A673 (cell line): ENCODE results near the gene CAP1. TPM values are rescaled to one million over a fixed set of nuclear protein-coding genes. Genes with fewer than 3 reads are reported as not detected.
A peak's percentile ranks its signal among the peaks of the same experiment; 100 is the strongest.

Source experiments
- BruUV-seq: library from RNA; stranded (reverse); fragments of 400-500 nt; replicated peaks from 2 replicates; lab custom pipeline; 2021; lab: Mats Ljungman, UMichigan
- CTCF ChIA-PET: fragments of 300-600 bp; sonication (Branson Sonifier 250); formaldehyde crosslinking; loops from one replicate; lab custom pipeline; 2022; ENCODE audit warnings: antibody characterized with exemption; lab: Charles Lee
- POLR2A ChIA-PET: fragments of 300-600 bp; sonication (Branson Sonifier 250); formaldehyde crosslinking; loops from one replicate; lab custom pipeline; 2022; ENCODE audit warnings: antibody characterized with exemption; ENCODE audit not compliant: low non-redundant PET; lab: Charles Lee
- DNase-seq: peaks from one replicate; pipeline ENCODE4 v3.0.0-alpha.2; 2015; ENCODE audit warnings: low spot score
- H3K27ac ChIP-seq: fragments of 200-600 bp; sonication (generic); 2 replicates; pipeline ENCODE4 v1.5.1; 2016; ENCODE audit warnings: mixed run types, low read depth, mild to moderate bottlenecking, mixed read lengths, antibody characterized with exemption, low read length; ENCODE audit not compliant: poor library complexity, severe bottlenecking
- H3K27me3 ChIP-seq: fragments of 200-600 bp; sonication (generic); replicated peaks from 2 replicates; pipeline ENCODE4 v1.6.1; 2017; ENCODE audit warnings: mixed run types, low read depth, mild to moderate bottlenecking, mixed read lengths, antibody characterized with exemption, low read length; ENCODE audit not compliant: insufficient read depth, poor library complexity
- H3K36me3 ChIP-seq: fragments of 200-600 bp; sonication (generic); 2 replicates; pipeline ENCODE4 v1.6.1; 2016; ENCODE audit warnings: mixed run types, mild to moderate bottlenecking, mixed read lengths, antibody characterized with exemption, low read length; ENCODE audit not compliant: insufficient read depth, poor library complexity, severe bottlenecking
- H3K4me1 ChIP-seq: fragments of 200-600 bp; sonication (generic); 2 replicates; pipeline ENCODE4 v1.6.1; 2017; ENCODE audit warnings: mixed run types, mild to moderate bottlenecking, mixed read lengths, antibody characterized with exemption, low read length; ENCODE audit not compliant: insufficient read depth, poor library complexity, severe bottlenecking
- H3K4me3 ChIP-seq: fragments of 200-600 bp; sonication (generic); 2 replicates; pipeline ENCODE4 v1.5.1; 2016; ENCODE audit warnings: low read depth, mixed run types, mild to moderate bottlenecking, mixed read lengths, low read length; ENCODE audit not compliant: poor library complexity, severe bottlenecking
- H3K9me3 ChIP-seq: fragments of 200-600 bp; sonication (generic); 2 replicates; pipeline ENCODE4 v1.6.1; 2016; ENCODE audit warnings: mixed run types, low read depth, mild to moderate bottlenecking, mixed read lengths, antibody characterized with exemption, low read length; ENCODE audit not compliant: poor library complexity, severe bottlenecking
- EZH2 ChIP-seq: fragments of 200-600 bp; sonication (generic); IDR thresholded peaks from 2 replicates; pipeline ENCODE4 v1.6.1; 2017; ENCODE audit warnings: borderline replicate concordance, low read depth, mild to moderate bottlenecking, mixed read lengths, antibody characterized with exemption, low read length; ENCODE audit not compliant: poor library complexity, severe bottlenecking
- intact Hi-C: fragments of 100-400 bp; cut with micrococcal nuclease; formaldehyde crosslinking; loops from one replicate; pipeline ENCODE4 v1.10.0; 2022; ENCODE audit not compliant: unreplicated experiment
- total RNA-seq: library from RNA; stranded (reverse); gene quantifications from 2 replicates; pipeline ENCODE4 v1.2.3, GENCODE V29; 2021
- TF ChIP-seq, protein P1 (sequence below): fragments of 300-800, 200-600 bp; sonication (generic); conservative IDR thresholded peaks from 2 replicates; pipeline ENCODE4 v1.5.1; 2017; ENCODE audit warnings: low read depth, mild to moderate bottlenecking, antibody characterized with exemption, low read length, moderate library complexity, mixed read lengths

CAP1 gene
- total RNA-seq, 1 experiment from 2014 or later: 285 TPM

DNA sequence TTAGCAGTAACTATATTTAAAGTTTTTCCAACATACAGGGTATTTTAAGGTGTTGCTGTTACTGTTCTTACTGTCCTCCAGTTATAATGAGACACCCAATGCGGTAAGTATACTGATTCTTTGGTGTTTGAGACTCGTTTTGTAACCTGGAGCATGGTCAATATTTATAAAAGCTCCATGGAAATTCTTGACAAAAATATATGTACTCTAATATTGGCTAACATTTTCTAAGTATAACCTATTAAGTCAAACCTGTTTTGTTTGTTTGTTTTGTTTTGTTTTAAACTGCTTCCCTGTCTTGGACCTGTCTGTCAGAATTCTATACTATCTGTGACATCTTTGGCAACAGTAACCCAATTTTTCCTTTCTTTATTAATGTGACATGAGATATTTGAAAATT lies 15.9 kb upstream of the CAP1 start:
- DNase-seq: no peak
- intact Hi-C loops: no loop called here
- no peaks in the 10 kb centered on the region for H3K27me3 ChIP-seq
- peaks cover 9% of the 10 kb centered on the region for H3K9me3 ChIP-seq
- CTCF ChIA-PET: no interaction called here
- H3K27ac ChIP-seq: no peak overlapping the region
- H3K4me1 ChIP-seq: no peaks in the 10 kb centered on the region
- H3K36me3 ChIP-seq: no peaks in the 10 kb centered on the region
- POLR2A ChIA-PET: no interaction called here
- no peak overlapping the region for H3K4me3 ChIP-seq
- BruUV-seq: no TSS peak
- no peak for TF ChIP-seq EZH2
- TF ChIP-seq, protein P1, sequence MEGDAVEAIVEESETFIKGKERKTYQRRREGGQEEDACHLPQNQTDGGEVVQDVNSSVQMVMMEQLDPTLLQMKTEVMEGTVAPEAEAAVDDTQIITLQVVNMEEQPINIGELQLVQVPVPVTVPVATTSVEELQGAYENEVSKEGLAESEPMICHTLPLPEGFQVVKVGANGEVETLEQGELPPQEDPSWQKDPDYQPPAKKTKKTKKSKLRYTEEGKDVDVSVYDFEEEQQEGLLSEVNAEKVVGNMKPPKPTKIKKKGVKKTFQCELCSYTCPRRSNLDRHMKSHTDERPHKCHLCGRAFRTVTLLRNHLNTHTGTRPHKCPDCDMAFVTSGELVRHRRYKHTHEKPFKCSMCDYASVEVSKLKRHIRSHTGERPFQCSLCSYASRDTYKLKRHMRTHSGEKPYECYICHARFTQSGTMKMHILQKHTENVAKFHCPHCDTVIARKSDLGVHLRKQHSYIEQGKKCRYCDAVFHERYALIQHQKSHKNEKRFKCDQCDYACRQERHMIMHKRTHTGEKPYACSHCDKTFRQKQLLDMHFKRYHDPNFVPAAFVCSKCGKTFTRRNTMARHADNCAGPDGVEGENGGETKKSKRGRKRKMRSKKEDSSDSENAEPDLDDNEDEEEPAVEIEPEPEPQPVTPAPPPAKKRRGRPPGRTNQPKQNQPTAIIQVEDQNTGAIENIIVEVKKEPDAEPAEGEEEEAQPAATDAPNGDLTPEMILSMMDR: no peak

DNA sequence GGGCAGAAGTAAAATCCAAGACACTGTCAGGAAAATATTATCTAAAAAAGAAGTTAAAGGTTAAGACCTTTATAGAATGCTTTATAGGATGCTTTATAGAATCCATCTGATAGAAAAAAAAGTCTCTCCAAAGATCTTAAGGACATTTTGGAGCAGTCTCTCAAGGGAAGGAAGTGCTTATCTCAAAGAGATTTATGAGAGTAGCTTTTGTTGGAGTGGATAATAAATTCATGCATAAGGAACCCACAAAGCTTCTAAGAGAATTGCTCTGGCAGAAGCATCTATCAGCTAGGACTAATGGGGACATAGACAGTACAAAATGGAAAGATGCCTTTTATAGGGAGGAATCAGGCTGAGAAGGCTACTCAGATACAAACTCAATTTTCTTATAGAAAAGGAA lies 12.9 kb upstream of the CAP1 start:
- BruUV-seq: no TSS peak
- no peak for TF ChIP-seq EZH2
- TF ChIP-seq, protein P1: no peak
- CTCF ChIA-PET: no interaction called here

DNA sequence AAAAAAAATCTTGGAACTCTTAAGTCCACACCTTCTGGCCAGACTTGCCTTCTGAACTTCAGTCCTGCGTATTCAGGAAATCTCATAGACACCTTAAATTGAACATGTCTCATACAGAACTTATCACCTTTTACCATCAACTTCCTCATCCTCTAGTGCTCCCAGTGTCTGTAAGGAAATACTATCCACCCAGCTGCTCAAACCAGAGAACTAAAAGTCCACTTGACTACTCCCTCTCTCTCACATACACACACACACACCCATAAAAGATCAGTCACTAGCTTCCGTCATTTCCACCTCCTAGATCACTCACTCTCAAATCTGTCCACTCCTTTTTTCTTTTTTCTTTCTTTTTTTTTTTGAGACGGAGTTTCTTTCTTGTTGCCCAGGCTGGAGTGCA lies 10.9 kb upstream of the CAP1 start:
- intact Hi-C loops: no loop called here
- H3K27ac ChIP-seq: no peak overlapping the region
- BruUV-seq: no TSS peak
- H3K9me3 ChIP-seq: no peaks in the 10 kb centered on the region
- H3K27me3 ChIP-seq: no peaks in the 10 kb centered on the region
- H3K4me1 ChIP-seq: no peaks in the 10 kb centered on the region
- DNase-seq: no peak
- no peak overlapping the region for H3K4me3 ChIP-seq
- H3K36me3 ChIP-seq: no peaks in the 10 kb centered on the region
- POLR2A ChIA-PET: no interaction called here
- TF ChIP-seq, protein P1: no peak
- no peak for TF ChIP-seq EZH2
- CTCF ChIA-PET: no interaction called here

More for the DNA sequence above, 12.9 kb upstream of the CAP1 start:
- POLR2A ChIA-PET: interaction anchor here (0.6 kb wide), 1 partner anchor 182 kb away, joined by 3 read pairs; no protein-coding TSS in a partner anchor
- Histone ChIP-seq H3K9me3 (peaks cover 9% of the 10 kb centered on the region), H3K4me3 (no peak overlapping the region), H3K4me1 (no peaks in the 10 kb centered on the region), H3K27me3 (no peaks in the 10 kb centered on the region), H3K36me3 (no peaks in the 10 kb centered on the region), H3K27ac (no peak overlapping the region)
- intact Hi-C loops: no loop called here
- peak; percentile 16 for DNase-seq
